Psoas muscle (tissue), 8 donors: ENCODE measurements around the gene THTPA. TPM values are rescaled to one million over a fixed set of nuclear protein-coding genes. Genes with fewer than 3 reads are reported as not detected.

Source experiments
- ATAC-seq, 4 donors: fragments of 200-7000 bp; cut with Tn5 transposase; one replicate each; pipeline ENCODE4 v1.9.1; 2020; ENCODE audit warnings: moderate library complexity in 3 of 4, mild to moderate bottlenecking in 2 of 4
- DNase-seq, 2 donors: peaks; one replicate each; pipeline ENCODE4 v3.0.0-alpha.2; 2020
- H3K27ac ChIP-seq: fragments of 200-600 bp; one replicate; pipeline ENCODE4 v1.8.0; 2022
- H3K27me3 ChIP-seq, 3 donors: fragments of 200-600 bp in 1 of 3; one replicate each; pipeline versions ENCODE4 v1.6.1 to v1.8.0; 2013 to 2022; ENCODE audit warnings: low read length in 2 of 3, mild to moderate bottlenecking in 2 of 3, moderate library complexity in 1 of 3; ENCODE audit not compliant: insufficient read depth in 3 of 3
- H3K36me3 ChIP-seq, 2 donors: fragments of 200-600 bp in 1 of 2; one replicate each; pipeline versions ENCODE4 v1.6.1 to v1.8.0; 2013 to 2022; ENCODE audit warnings: low read depth in 1 of 2, mild to moderate bottlenecking in 1 of 2, moderate library complexity in 1 of 2; ENCODE audit not compliant: insufficient read depth in 1 of 2
- H3K4me1 ChIP-seq: fragments of 200-600 bp; one replicate; pipeline ENCODE4 v1.8.0; 2022
- H3K4me3 ChIP-seq: fragments of 200-600 bp; one replicate; pipeline ENCODE4 v1.8.0; 2022; ENCODE audit warnings: mild to moderate bottlenecking
- H3K9me3 ChIP-seq: fragments of 200-600 bp; one replicate; pipeline ENCODE4 v1.8.0; 2022
- CTCF ChIP-seq: fragments of 200-600 bp; IDR thresholded peaks from one replicate; pipeline ENCODE4 v1.8.0; 2022; ENCODE audit warnings: antibody characterized with exemption
- WGBS, 3 donors: extraction: QIAGEN DNeasy Blood & Tissue Kit; methylation state at CpG; one replicate each; pipeline versions ENCODE4 v1.1.6 to v1.1.7; 2013; 5-methylcytosine and 5-hydroxymethylcytosine counted together
- intact Hi-C, 2 donors: fragments of 100-400 bp; cut with DNase I; formaldehyde crosslinking; loops; one replicate each; pipeline versions ENCODE4 v1.11.0 to v1.14.2; 2022
- polyA plus RNA-seq, 3 donors: library from polyadenylated mRNA; stranded (reverse); fragments of 200-250 nt; gene quantifications; one replicate each; pipeline ENCODE4 v1.2.3, GENCODE V29; 2013
- total RNA-seq, 4 donors: library from RNA; stranded (reverse); fragmentation: NEBNext Ultra II Directional in 2 of 4; extraction: Animal tissue kit (Norgen Biotek cat#: 25700) in 2 of 4; gene quantifications; one replicate each; pipeline versions ENCODE4 v1.2.1 to v1.2.4, GENCODE V29; 2021 to 2023
- donor health status: healthy with polysubstance abuse.
- donor health status: DM: no; HTN: no; CAD: no; lungs with moderate emphysema.
- donor health status: Bipolar disorder and iron deficiency.
- donor health status: healthy.
- donor health status: DM: yes; HTN: yes; CAD: no.
- donor health status: DM: no; HTN: no; CAD: no.
- donor health status: DM: no; HTN: no; CAD: no.
- donor health status: DM: yes; HTN: yes; CAD: no.

The THTPA gene
- total and polyA plus RNA-seq, 7 donors, result 18.5 to 53.5 (median 26.0) TPM

GRCh38 chr14:23573384-23574015 lies 17.4 kb downstream of the THTPA start:
- Histone ChIP-seq H3K36me3 (no peaks in the 10 kb centered on the region), H3K27me3 (peaks cover 0 to 46% (median 31%) of the 10 kb centered on the region in 3 donors), H3K4me1 (no peaks in the 10 kb centered on the region), H3K4me3 (no peak overlapping the region), H3K9me3 (no peaks in the 10 kb centered on the region), H3K27ac (no peak overlapping the region)
- intact Hi-C loops, result no loop called here
- ATAC-seq (no peak), DNase-seq (no peak)
- 69 to 71% (median 71%) methylated on average over 5 of the region's 5 CpGs for WGBS, 3 donors
- TF ChIP-seq CTCF, result no peak

GRCh38 chr14:23577004-23577681 lies 21.1 kb downstream of the THTPA start:
- TF ChIP-seq CTCF, result no peak
- no peaks in the 10 kb centered on the region for H3K9me3 ChIP-seq
- no peaks in the 10 kb centered on the region for H3K4me1 ChIP-seq
- peak overlapping the region; percentile 43 for H3K4me3 ChIP-seq
- DNase-seq (no peak), ATAC-seq (peak in 3 of 4 donors; percentile 19 to 54 (median 32))
- intact Hi-C loops, result no loop called here
- H3K27me3 ChIP-seq, result peaks cover 0 to 74% (median 40%) of the 10 kb centered on the region in 3 donors
- no peaks in the 10 kb centered on the region for H3K36me3 ChIP-seq
- WGBS, 3 donors, result 1 to 2% (median 2%) methylated on average over 34 to 67 of the region's 67 CpGs
- H3K27ac ChIP-seq, result no peak overlapping the region

GRCh38 chr14:23577710-23578392 lies 21.8 kb downstream of the THTPA start:
- H3K27me3 ChIP-seq, result peaks cover 0 to 72% (median 42%) of the 10 kb centered on the region in 3 donors
- H3K4me3 ChIP-seq, result no peak overlapping the region
- no peaks in the 10 kb centered on the region for H3K4me1 ChIP-seq
- no peak for ATAC-seq
- intact Hi-C loops, result no loop called here
- H3K27ac ChIP-seq, result no peak overlapping the region
- no peak for TF ChIP-seq CTCF
- H3K36me3 ChIP-seq, result no peaks in the 10 kb centered on the region
- no peak for DNase-seq
- 1 to 5% (median 3%) methylated on average over 12 to 24 of the region's 24 CpGs for WGBS, 3 donors
- no peaks in the 10 kb centered on the region for H3K9me3 ChIP-seq

GRCh38 chr14:23578560-23579310 lies 22.7 kb downstream of the THTPA start, which contains the start of gene JPH4:
Gene JPH4, minus strand, starts transcription at chr14:23578790. Its CDS starts 1,337 bp downstream, at chr14:23577453.
- H3K4me3 ChIP-seq, result no peak within 1 kb of the TSS
- WGBS, 3 donors, result 6 to 8% (median 8%) methylated on average over 17 to 18 of the region's 18 CpGs

More at GRCh38 chr14:23578560-23579310, 22.7 kb downstream of the THTPA start, which contains the start of gene JPH4:
- no peak for DNase-seq
- H3K27ac ChIP-seq, result no peak within 1 kb of the TSS
- no peak for ATAC-seq
- H3K9me3 ChIP-seq, result no peaks in the 10 kb centered on the region
- H3K4me1 ChIP-seq, result no peaks in the 10 kb centered on the region
- H3K36me3 ChIP-seq, result no peaks in the 10 kb centered on the region
- intact Hi-C loops, result no loop called here
- no peak for TF ChIP-seq CTCF
- H3K27me3 ChIP-seq, result peaks cover 0 to 68% (median 39%) of the 10 kb centered on the region in 3 donors
